ENCODE measurements around the gene ANXA9.

ANXA9 gene

DNA sequence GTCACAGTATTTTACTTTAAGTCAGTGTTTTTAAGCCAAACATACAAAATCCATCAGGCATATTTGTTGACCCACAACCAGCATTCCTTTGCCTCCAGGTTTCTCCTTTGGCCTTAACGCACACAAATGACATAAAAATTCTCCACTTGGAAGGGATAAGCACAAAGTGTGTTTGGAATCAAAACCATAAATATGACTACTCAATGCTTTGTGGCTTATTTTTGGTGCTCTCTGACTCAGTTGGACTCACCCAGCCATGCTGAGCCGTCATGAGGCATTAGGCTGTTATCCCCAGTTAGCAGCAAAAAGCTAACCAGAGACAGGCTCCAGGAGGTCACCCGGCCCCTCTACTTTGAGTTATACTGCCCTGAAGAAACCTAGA is 27.1 kb downstream of the ANXA9 start:
- peaks cover 33 to 48% of the 10 kb centered on the region in 2 experiments for H3K4me1 ChIP-seq (ENCODE audit: control insufficient read depth in 1 of 2, insufficient read depth in 1 of 2, low read depth in 1 of 2, low read length in 1 of 2)
- TF ChIP-seq, protein P1, sequence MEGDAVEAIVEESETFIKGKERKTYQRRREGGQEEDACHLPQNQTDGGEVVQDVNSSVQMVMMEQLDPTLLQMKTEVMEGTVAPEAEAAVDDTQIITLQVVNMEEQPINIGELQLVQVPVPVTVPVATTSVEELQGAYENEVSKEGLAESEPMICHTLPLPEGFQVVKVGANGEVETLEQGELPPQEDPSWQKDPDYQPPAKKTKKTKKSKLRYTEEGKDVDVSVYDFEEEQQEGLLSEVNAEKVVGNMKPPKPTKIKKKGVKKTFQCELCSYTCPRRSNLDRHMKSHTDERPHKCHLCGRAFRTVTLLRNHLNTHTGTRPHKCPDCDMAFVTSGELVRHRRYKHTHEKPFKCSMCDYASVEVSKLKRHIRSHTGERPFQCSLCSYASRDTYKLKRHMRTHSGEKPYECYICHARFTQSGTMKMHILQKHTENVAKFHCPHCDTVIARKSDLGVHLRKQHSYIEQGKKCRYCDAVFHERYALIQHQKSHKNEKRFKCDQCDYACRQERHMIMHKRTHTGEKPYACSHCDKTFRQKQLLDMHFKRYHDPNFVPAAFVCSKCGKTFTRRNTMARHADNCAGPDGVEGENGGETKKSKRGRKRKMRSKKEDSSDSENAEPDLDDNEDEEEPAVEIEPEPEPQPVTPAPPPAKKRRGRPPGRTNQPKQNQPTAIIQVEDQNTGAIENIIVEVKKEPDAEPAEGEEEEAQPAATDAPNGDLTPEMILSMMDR (IDR thresholded peaks at IDR 0.05), result no peak

DNA sequence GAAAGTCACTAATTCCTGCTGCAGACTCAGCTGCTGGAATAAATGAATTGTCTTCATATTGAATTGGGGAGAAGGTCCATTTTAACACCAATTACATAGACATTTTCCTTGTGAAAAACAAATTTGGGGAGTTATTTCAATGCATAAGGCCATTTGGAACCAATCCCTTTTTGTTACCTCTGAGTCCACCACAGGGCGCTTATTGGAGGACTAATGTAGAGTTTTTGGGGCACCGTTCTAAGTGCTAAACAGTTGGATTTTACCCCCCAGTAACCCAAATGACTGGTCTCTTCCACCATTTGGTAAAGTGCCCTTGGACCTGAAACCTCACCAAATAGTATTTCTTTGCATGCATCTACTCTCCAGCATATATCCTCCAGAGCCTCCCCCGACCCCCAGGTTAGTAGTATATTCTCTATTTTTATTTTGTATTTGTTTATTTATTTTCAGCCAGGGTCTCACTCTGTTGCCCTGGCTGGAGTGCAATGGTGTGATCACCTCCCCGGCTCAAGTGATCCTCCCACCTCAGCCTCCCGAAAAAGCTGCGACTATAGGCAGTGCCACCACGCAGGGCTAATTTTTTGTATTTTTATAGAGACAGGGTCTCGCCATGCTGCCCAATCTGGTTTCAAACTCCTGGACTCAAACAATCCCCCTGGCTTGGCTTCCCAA is 27.7 kb downstream of the ANXA9 start:
- Histone ChIP-seq H3K4me1 (ENCODE audit: control insufficient read depth in 1 of 2, insufficient read depth in 1 of 2, low read depth in 1 of 2, low read length in 1 of 2) (peaks cover 29 to 42% of the 10 kb centered on the region in 2 experiments), H3K9me3 (no peaks in the 10 kb centered on the region), H3K36me3 (peaks cover 4% of the 10 kb centered on the region), H3K27ac (peak overlapping the region; percentile 96), H3K27me3 (no peaks in the 10 kb centered on the region), H3K4me3 (ENCODE audit: low read depth in 1 of 2, low read length in 1 of 2) (no peak overlapping the region)
- TF ChIP-seq, protein P1 (IDR thresholded peaks at IDR 0.05), result no peak

More for the DNA sequence above, 27.1 kb downstream of the ANXA9 start:
- Histone ChIP-seq H3K4me3 (ENCODE audit: low read depth in 1 of 2, low read length in 1 of 2) (peak overlapping the region; percentile 90 to 99), H3K27me3 (no peaks in the 10 kb centered on the region), H3K36me3 (peaks cover 4% of the 10 kb centered on the region), H3K27ac (peak overlapping the region; percentile 96), H3K9me3 (no peaks in the 10 kb centered on the region)

DNA sequence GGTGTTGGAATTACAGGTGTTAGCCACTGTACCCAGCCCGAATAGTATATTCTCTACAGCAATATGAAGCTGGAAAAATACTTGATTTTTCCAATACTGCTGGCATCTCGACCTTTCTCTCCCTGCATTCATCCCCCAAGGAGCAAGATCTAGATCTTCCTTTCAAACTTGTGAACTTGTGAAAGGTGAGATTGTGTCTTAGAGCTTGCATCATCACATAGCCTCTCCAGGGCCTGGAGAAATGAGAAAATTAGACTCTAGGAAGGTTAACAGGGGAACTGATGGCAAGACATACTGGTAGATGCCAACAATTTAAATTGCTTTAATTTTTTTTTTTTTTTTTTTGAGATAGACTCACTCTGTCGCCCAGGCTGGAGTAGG is 28.2 kb downstream of the ANXA9 start:
- TF ChIP-seq, protein P1 (IDR thresholded peaks at IDR 0.05), result no peak
- Histone ChIP-seq H3K36me3 (peaks cover 4% of the 10 kb centered on the region), H3K4me3 (ENCODE audit: low read depth in 1 of 2, low read length in 1 of 2) (no peak overlapping the region), H3K27ac (no peak overlapping the region), H3K9me3 (no peaks in the 10 kb centered on the region), H3K27me3 (no peaks in the 10 kb centered on the region), H3K4me1 (ENCODE audit: control insufficient read depth in 1 of 2, insufficient read depth in 1 of 2, low read depth in 1 of 2, low read length in 1 of 2) (peaks cover 29 to 37% of the 10 kb centered on the region in 2 experiments)

DNA sequence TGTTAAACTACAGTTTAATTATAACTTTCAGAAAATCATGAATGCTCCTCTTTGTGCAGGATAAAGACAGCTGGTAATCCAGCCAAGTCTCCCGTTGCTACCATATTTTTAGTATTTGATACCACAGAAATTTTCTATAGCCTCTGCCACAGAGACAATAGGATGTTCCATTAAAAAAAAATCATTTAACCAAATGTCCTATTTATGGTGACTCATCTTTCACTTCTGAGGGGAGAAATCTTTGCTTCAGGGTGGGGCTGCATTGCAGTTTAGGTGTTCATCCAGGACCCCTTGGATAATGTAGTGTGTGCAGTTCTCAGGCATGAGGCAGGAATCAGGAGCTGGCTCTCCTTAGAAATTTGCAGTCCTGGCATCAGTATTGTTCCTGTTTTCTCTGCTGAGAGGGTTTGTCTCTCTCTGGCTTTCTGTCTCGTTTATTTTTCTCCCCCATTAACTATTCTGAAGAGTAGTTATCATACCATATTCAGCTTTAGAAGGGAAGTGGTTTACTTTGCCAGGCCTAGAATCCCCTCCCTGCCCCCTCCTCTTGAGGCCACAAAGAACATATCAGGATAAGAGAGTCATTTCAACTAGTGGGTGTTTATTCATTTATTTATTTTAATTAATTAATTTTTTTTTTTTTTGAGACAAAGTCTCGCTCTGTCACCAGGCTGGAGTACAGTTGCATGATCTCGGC is 29.2 kb downstream of the ANXA9 start:
- Histone ChIP-seq H3K27ac (no peak overlapping the region), H3K36me3 (peaks cover 8% of the 10 kb centered on the region), H3K4me1 (ENCODE audit: control insufficient read depth in 1 of 2, insufficient read depth in 1 of 2, low read depth in 1 of 2, low read length in 1 of 2) (peaks cover 28 to 29% of the 10 kb centered on the region in 2 experiments), H3K27me3 (no peaks in the 10 kb centered on the region), H3K9me3 (no peaks in the 10 kb centered on the region), H3K4me3 (ENCODE audit: low read depth in 1 of 2, low read length in 1 of 2) (no peak overlapping the region)
- TF ChIP-seq, protein P1 (IDR thresholded peaks at IDR 0.05), result no peak

DNA sequence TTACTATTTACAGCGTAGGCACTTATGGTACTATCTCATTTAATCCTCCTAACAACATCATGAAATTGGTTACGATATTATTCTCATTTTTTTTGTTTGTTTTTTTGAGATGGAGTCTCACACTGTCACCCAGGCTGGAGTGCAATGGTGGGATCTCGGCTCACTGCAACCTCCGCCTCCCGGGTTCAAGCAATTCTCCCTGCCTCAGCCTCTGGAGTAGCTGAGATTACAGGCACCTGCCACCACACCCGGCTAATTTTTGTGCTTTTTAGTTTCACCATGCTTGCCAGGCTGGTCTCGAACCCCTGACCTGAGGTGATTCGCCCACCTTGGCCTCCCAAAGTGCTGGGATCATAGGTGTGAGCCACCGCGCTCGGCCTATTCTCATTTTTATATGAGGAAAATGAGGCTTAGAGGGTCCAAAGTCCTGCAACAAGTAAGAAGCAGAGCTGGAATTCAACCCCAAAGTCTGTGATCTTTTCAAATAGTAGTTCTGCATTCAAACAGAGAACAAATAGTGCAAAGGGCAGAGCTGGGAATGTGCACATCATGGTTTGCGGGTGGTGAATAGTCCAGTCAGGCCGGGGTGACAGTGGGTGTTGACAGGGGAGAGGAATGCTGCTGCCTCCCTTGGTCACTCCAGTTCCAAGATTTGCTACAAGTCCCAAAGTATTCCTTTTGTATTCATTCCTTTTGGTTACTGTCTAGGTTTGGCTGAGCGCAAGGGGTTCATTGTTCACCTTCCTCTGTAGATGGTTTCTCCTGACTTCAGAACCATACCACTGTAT is 30.8 kb downstream of the ANXA9 start:
- Histone ChIP-seq H3K9me3 (no peaks in the 10 kb centered on the region), H3K27me3 (no peaks in the 10 kb centered on the region), H3K27ac (no peak overlapping the region), H3K36me3 (peaks cover 10% of the 10 kb centered on the region), H3K4me1 (ENCODE audit: control insufficient read depth in 1 of 2, insufficient read depth in 1 of 2, low read depth in 1 of 2, low read length in 1 of 2) (peaks cover 14 to 18% of the 10 kb centered on the region in 2 experiments), H3K4me3 (ENCODE audit: low read depth in 1 of 2, low read length in 1 of 2) (no peak overlapping the region)
- TF ChIP-seq, protein P1 (IDR thresholded peaks at IDR 0.05), result no peak
